ENCODE results near the gene RBKS. TPM values are rescaled to one million over a fixed set of nuclear protein-coding genes. Genes with fewer than 3 reads are reported as not detected.

The RBKS gene
- total and polyA plus RNA-seq, 2 of the 13 experiments (the other 11 are each of a cell fraction or from before 2014, with no cell fraction given) = 7.7 to 8.3 TPM

- TF ChIP-seq MLXIP (CRISPR knock-in tag; IDR thresholded peaks at IDR 0.05; ENCODE audit: borderline replicate concordance) (no peak), MED1 (CRISPR knock-in tag; IDR thresholded peaks at IDR 0.05) (peak; percentile 90), MTA1 (CRISPR knock-in tag; IDR thresholded peaks at IDR 0.05; ENCODE audit: borderline replicate concordance) (peak; percentile 89; the same call in 1 of the 2 replicates), LCORL (IDR thresholded peaks at IDR 0.05) (no peak), LCORL (CRISPR knock-in tag; IDR thresholded peaks at IDR 0.05) (peak; percentile 82), KLF9 (CRISPR knock-in tag; IDR thresholded peaks at IDR 0.05; ENCODE audit: low read depth) (no peak), KDM2A (CRISPR knock-in tag; IDR thresholded peaks at IDR 0.05; ENCODE audit: borderline replicate concordance, low read depth) (peak; percentile 89; the same call in 1 of the 2 replicates), ELF3 (CRISPR knock-in tag; IDR thresholded peaks at IDR 0.05) (peak; percentile 81), SATB2 (CRISPR knock-in tag; IDR thresholded peaks at IDR 0.05) (0 out of 2 replicates have a peak, but pooled peaks have one; percentile 5), ZNF264 (CRISPR knock-in tag; IDR thresholded peaks at IDR 0.05) (peak; percentile 39), TERF1 (CRISPR knock-in tag; IDR thresholded peaks at IDR 0.05) (no peak), KMT2A (CRISPR knock-in tag; IDR thresholded peaks at IDR 0.05) (peak; percentile 84), RFXAP (CRISPR knock-in tag; IDR thresholded peaks at IDR 0.05; ENCODE audit: borderline replicate concordance) (peak; percentile 82; the same call in 1 of the 2 replicates), FOXM1 (CRISPR knock-in tag; IDR thresholded peaks at IDR 0.05) (no peak), ZBTB46 (CRISPR knock-in tag; IDR thresholded peaks at IDR 0.05; ENCODE audit: borderline replicate concordance) (no peak), ZNF24 (IDR thresholded peaks at IDR 0.05) (no peak), TRIM24 (CRISPR knock-in tag; IDR thresholded peaks at IDR 0.05) (no peak), RAD21 (CRISPR knock-in tag; IDR thresholded peaks at IDR 0.05) (peak; percentile 60), NFIB (CRISPR knock-in tag; IDR thresholded peaks at IDR 0.05; ENCODE audit: borderline replicate concordance) (no peak), ZNF615 (CRISPR knock-in tag; IDR thresholded peaks at IDR 0.05; ENCODE audit: borderline replicate concordance) (no peak), ZNF891 (CRISPR knock-in tag; IDR thresholded peaks at IDR 0.05) (peak; percentile 70; the same call in 1 of the 2 replicates), FIP1L1 (IDR thresholded peaks at IDR 0.05; ENCODE audit: borderline replicate concordance, insufficient read depth, low read depth, low read length) (no peak)
Measured at GRCh38 chr2:27890146-27890923, at the start of gene RBKS, which contains the start of gene BABAM2 (continued).

Measured in HepG2 (cell line).